Fibroblast of mammary gland (primary cell): ENCODE measurements around the gene SEMA7A.

Source experiments
- DNase-seq: peaks from one replicate; pipeline ENCODE4 v3.0.0-alpha.2; 2010; ENCODE audit warnings: low read depth
- H3K4me3 ChIP-seq: 2 replicates; pipeline ENCODE4 v1.5.1; 2011; ENCODE audit warnings: low read depth, mild to moderate bottlenecking, low read length, moderate library complexity; ENCODE audit not compliant: control insufficient read depth
- TF ChIP-seq, protein P1 (sequence below): conservative IDR thresholded peaks from 2 replicates; pipeline ENCODE4 v1.5.1; 2011; ENCODE audit warnings: low read depth, low read length, inconsistent platforms; ENCODE audit not compliant: control insufficient read depth, insufficient read depth

Gene SEMA7A

DNA sequence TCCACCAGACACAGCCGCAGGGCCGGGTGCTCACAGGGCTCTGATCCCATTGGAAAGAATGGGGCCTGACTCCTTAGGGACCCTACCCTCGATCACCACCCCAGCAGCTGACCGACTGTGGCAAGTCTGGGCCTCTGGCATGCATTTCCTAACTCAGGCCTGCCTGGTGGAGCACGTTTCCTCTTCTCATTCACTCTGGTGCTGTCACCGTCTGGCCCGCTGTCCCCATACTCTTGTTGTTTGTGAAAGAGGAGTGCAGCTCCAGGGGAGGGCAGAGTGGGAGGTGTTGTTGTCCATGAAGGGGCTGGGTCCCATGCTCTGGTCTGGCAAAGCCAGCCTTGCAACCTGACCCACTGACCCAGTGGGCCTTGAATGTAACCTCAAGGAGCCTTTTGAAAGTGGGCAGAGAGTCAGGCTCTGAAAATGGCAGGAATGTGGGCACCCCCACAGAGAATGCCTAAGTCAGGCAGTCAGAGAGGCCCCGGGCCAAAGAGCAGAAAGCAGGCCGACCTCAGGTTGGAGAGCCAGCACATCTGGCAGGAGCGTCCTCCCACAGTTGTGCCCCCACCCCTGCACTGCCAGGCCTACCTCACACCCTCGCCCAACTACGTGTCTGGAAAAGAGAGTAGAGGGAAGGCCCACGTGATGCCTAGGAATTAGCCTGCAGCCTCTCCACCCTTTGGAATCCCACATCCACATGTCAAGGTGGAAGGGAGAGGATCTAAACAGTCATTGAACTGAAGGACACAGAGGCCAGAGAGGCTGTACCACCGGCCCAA is 10.9 kb downstream of the SEMA7A start:
- no peak overlapping the region for H3K4me3 ChIP-seq
- TF ChIP-seq, protein P1, sequence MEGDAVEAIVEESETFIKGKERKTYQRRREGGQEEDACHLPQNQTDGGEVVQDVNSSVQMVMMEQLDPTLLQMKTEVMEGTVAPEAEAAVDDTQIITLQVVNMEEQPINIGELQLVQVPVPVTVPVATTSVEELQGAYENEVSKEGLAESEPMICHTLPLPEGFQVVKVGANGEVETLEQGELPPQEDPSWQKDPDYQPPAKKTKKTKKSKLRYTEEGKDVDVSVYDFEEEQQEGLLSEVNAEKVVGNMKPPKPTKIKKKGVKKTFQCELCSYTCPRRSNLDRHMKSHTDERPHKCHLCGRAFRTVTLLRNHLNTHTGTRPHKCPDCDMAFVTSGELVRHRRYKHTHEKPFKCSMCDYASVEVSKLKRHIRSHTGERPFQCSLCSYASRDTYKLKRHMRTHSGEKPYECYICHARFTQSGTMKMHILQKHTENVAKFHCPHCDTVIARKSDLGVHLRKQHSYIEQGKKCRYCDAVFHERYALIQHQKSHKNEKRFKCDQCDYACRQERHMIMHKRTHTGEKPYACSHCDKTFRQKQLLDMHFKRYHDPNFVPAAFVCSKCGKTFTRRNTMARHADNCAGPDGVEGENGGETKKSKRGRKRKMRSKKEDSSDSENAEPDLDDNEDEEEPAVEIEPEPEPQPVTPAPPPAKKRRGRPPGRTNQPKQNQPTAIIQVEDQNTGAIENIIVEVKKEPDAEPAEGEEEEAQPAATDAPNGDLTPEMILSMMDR, result no peak
- peak; percentile 77 for DNase-seq

DNA sequence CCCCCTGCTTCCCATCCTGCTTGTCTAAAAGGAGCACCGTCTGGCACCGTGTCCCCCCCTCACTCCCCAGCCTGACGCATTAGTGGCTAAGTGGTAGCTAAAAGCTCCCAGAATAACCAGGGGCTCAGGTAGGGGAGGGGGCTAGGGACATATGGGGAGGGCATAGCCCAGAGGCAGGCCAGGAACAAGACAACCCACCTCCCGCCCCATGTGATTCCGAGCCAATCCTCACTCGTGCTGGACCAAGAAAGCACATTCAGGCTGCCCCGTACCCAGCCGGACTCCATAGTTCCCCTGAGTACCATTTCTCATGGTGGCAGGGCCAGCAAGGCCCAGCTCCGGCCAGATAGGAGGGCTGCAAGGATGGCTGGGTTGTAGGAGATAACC is 11.5 kb downstream of the SEMA7A start:
- TF ChIP-seq, protein P1, result no peak
- DNase-seq, result no peak
- no peak overlapping the region for H3K4me3 ChIP-seq

DNA sequence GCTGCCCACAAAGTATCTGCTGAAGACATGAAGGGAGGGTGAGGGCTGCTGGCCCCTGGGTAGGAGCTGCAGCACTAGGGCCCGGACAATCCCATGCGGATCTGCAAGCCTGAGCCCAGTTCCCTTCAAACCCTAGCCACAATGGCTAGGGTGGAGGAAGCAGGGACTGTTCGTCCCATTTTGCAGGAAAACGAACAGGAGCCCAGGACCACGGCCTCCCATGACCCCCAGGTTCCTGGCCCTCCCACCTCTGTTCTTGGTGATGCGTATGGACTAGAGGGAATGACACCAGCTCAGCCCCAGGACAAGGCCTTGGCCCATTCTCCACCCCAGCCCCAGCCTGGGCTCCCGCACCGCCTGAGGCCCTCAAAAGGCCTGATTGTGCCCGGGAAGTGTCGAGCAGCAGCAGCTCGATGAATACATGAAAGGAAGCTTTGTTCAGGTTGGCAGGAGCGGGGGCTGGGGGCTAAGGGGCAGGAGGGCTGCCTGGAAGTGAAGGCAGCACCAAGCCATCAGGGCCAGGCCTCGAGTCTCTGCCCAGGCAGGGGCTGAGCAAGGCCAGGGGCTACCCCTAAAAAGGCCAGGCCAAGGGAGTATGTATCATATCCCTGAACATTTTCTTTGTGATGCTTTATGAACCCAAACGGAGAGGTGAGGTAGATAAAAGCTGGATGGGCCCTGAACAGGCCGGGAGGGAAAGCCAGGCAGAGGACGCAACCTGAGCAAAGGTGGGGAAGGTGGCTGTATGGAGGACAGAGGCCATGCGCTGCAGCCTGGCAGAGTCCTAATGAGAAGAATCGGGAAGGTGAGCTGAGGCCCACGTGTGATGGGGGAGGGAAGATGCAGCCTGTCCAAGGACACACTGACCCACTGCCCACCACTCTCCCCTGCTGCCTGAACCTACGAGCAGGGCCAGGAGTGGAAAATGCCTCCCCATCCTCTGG is 12.2 kb downstream of the SEMA7A start:
- no peak for DNase-seq
- TF ChIP-seq, protein P1, result no peak
- H3K4me3 ChIP-seq, result no peak overlapping the region

- DNase-seq, result no peak
- H3K4me3 ChIP-seq, result no peak overlapping the region
- TF ChIP-seq, protein P1, result no peak
Measured at GRCh38 chr15:74420193-74420905, 13.4 kb downstream of the SEMA7A start.

- H3K4me3 ChIP-seq, result no peak overlapping the region
- DNase-seq, result no peak
- TF ChIP-seq, protein P1, result no peak
Measured at GRCh38 chr15:74419432-74419831, 14.3 kb downstream of the SEMA7A start.

DNA sequence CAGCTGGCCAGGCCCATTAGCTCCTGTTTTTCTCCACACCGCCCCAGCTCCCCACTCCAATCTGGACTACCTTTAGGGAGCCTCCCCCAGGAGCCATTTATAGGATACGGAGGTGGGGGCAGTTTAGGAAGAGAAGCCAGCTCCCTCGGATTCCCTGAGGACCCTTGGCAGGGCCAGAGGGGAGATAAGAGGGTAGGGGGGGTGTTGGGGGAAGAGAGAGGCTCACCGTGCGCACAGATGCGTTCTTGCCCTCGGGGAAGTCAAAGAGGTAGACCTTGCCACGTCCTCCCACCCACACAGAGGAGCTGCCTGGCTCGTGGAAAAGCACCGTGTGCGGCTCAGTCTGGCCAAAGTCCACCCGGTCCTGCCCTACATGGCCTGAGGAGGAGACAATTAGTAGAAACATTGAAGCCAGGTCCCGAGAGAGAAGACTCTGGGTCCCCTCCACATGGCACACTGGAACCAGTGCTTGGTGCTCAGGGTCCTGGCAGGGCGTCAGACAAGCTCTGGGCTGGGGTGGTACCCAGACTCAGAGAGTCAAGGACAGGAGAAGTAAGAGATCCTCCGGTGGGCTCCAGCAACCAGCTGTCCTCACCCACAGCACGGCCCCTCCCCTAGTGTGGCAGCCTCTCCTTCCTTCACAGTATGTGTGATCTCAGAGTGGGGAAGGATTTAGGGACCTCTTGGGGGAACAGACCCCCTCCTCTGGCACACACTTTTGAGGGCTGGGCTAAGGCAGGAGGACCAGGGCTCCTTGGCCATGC is 15.0 kb downstream of the SEMA7A start:
- TF ChIP-seq, protein P1, result no peak
- DNase-seq, result no peak
- no peak overlapping the region for H3K4me3 ChIP-seq
